WI38 (cell line): Measurements from ENCODE around the gene PLAC1.

Experiments
- H3K4me3 ChIP-seq: 2 replicates; pipeline ENCODE4 v1.5.1; 2011; ENCODE audit warnings: low read depth, mild to moderate bottlenecking, control low read depth, low read length
- TF ChIP-seq, protein P1 (sequence below): IDR thresholded peaks from 2 replicates; pipeline ENCODE4 v1.5.1; 2012; ENCODE audit warnings: low read depth, mild to moderate bottlenecking, control low read depth, low read length

PLAC1 gene

DNA sequence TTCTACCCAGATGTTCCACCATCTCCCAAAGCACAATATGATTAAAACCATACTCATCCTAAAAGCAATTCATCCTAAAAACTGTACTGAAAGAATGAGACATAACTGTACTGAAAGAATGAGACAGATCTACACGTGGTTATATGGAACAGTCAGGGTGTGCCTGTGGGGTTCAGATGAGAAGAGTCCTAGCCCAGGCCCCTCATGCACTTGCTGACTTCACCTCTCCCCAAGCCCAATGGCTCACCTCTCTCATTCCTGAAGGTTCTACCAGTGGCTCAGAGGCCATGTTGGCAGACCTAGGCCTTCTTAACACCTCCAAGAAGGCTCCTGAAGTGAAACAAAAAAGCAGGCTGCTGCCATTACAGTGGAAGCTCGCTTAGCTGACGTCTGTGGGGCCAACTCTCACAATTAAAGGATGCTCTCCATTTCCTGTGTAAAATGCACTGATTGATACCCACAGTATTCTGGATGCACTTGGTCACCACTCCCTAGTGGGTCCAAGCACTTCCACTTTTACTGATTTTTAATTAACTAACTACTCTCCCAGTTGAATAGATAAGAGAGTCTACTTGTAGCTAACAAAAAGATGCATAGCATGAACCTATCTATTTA, 3.8 kb downstream of the PLAC1 start:
- H3K4me3 ChIP-seq = no peak overlapping the region
- TF ChIP-seq, protein P1, sequence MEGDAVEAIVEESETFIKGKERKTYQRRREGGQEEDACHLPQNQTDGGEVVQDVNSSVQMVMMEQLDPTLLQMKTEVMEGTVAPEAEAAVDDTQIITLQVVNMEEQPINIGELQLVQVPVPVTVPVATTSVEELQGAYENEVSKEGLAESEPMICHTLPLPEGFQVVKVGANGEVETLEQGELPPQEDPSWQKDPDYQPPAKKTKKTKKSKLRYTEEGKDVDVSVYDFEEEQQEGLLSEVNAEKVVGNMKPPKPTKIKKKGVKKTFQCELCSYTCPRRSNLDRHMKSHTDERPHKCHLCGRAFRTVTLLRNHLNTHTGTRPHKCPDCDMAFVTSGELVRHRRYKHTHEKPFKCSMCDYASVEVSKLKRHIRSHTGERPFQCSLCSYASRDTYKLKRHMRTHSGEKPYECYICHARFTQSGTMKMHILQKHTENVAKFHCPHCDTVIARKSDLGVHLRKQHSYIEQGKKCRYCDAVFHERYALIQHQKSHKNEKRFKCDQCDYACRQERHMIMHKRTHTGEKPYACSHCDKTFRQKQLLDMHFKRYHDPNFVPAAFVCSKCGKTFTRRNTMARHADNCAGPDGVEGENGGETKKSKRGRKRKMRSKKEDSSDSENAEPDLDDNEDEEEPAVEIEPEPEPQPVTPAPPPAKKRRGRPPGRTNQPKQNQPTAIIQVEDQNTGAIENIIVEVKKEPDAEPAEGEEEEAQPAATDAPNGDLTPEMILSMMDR = no peak

DNA sequence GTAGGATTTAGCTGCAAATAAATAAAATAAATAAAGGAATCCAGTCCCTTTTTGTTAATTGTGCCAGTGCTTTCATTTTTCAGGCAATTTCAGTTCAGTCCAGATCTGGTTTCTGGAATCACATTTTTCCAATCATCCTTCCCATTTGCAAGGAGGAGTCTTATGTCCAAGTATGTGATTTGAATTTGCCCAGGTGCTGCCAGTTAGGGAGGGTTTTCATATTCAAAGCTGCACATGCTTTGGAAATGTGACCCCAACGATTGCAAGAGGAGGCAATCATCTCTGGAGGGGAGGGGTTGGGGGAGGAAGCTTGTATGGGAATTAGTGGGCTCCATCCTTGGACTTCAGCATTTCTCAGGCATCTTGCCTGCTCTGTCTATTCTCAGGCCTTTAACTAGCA, 4.4 kb downstream of the PLAC1 start:
- H3K4me3 ChIP-seq = no peak overlapping the region
- TF ChIP-seq, protein P1 = no peak

DNA sequence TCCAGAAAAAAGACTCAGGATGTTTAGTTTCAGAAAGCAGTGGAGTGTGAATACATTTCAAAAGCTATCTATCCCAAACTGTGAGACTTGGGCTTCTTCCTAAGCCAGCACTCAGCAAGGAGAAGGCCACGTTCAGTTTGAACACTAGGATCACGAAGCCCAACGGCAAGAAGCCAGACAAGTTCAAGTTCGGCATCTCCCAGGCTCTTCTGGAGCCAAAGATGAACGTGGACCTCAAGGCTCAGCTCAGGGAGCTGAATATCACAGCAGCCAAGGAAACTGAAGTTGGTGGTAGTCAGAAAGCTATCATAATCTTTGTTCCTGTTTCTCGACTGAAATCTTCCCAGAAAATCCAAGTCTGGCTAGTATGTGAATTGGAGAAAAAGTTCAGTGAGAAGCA, 7.6 kb downstream of the PLAC1 start:
- no peak overlapping the region for H3K4me3 ChIP-seq
- TF ChIP-seq, protein P1 = no peak

DNA sequence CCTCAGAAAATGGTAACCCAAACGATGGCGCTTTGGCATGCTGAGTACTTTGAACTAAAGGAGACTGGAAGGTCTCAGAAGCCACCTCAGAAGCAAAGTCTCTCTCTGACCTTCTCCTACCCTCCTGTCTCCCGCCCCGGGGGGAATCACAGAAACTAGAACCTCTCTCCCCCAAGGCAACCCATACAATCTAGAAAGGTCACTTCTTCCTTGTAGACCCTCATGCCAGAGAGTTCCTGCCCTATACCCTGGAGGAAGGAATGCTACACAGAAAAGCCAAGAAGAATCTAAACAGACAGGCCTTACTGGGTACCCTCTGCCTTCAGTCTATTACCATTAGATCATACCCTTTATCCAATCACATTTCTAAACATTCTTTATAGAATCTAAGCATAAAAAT, 8.5 kb downstream of the PLAC1 start:
- TF ChIP-seq, protein P1 = no peak
- H3K4me3 ChIP-seq = no peak overlapping the region

DNA sequence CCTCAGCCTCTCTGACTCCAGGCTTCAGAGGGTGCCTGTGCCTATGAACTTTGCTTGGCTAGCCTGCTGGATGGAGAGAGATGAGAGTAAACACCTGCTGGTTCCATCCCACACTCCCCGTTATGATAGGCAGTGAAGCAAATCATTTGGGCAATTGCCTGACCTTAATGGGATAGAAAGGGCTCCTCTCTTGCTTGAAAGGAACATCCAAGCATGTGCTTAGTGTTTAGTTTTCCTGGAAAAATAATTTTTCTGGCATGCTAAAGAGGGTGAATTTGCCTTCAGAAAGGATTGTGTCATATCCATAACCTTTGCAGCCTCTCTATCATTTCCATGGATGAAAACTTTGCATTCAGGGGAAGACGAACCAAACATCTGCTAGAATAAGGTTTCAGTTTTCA, 10.8 kb downstream of the PLAC1 start:
- TF ChIP-seq, protein P1 = no peak

DNA sequence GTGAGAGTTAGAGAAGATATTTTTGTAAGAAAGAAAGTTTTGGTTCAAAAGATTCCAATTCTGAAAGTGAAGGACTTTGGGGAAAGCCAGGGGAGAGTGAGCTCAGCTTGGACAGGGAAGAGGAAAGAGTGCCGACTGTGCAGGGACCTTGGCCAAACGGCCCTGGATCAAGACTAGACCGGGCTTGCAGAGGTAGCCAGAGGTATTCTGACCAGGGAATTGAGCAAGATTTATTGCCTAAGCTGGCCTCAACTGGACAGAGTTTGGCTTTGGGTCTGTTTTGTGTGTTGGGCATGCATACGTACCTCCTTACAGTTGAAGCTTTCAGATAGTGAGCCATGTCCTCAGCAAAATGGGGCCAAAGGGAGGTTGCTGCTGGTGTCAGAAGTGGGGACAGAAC, 11.6 kb downstream of the PLAC1 start:
- TF ChIP-seq, protein P1 = no peak
- H3K4me3 ChIP-seq = no peak overlapping the region

More for the DNA sequence above, 10.8 kb downstream of the PLAC1 start:
- no peak overlapping the region for H3K4me3 ChIP-seq

DNA sequence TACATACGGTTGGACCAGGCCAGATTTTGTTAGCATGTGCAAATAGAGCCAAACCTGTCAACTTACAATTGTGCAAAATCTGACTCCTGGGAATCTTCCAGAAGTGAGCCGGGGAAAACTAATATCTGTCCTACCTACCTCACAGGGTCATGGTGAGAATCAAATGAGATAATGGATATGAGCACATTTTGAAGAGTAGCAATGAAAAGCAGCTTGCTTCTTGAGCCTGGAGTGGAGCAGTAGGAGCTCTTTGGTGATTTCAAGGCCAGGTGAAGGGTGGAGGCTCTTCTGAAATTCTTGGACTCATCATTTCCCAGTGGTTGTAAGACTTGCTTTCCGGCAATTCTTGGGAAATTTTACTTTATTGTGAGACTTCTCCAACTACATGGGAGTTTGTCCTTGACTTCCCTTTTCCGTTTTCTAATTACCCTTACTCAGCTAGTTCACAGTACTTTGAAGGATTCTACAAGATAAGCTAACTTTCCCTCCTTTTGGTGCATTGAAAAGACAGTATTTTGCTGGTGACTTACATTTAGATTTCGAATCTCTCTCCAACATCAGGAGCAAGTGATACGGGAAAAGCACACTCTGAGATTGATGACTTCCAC, 12.2 kb downstream of the PLAC1 start:
- H3K4me3 ChIP-seq = no peak overlapping the region
- TF ChIP-seq, protein P1 = no peak
